Subcutaneous preadipocyte (primary cell): ENCODE measurements around the gene ORC5. TPM values are rescaled to one million over a fixed set of nuclear protein-coding genes. Genes with fewer than 3 reads are reported as not detected.

Experiments
- total RNA-seq: library from RNA; depleted of rRNA; stranded (reverse); fragments of >200 nt; gene quantifications from 2 replicates; pipeline ENCODE4 v1.2.3, GENCODE V29; 2012

Gene ORC5
- 25.0 and 28.7 TPM in 2 replicates for total RNA-seq

DNA sequence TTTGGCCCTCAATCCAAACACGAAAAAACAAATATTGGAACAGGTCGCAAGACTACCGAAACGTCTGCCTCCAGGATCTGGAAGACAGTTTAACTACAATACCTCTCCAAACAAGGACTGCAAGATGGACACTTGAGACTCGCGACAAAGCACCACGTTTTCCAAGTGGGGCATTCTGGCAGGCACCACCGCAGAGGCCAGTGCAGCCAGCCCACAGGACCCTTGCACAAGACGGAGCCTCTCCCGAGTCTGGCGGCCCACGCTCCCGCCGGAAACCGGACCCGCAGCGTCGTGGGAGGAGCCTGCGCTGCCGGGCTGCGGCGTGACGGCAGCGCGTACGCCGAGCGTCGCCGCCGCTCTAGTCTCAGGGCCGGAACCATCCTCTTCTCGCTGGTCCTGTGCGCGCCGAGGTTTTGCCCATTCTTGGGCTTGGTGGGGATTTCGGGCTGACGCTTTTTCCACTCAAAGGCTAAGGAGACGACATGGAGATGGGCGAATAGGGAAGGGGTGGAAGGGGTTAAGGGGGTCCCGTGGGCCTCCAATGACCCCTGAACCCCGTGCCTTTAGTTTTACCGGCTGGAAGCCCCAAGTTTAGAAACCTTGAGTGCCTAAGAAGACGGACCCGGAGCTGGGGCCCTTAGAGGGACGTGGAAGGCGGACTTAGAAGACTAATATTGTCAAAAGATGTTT lies at the start of gene ORC5:
TSS of gene ORC5 (minus strand) at position 283 of the 690 bp plus-strand sequence. CDS start at position 174, 109 bp downstream.

Other genes with a start within 250 kb of the ORC5 start
- gene RELN, start 218.4 kb downstream of the ORC5 start, total RNA-seq: 0.39 and 2.2 TPM in 2 replicates
- gene LHFPL3, start 120.6 kb upstream of the ORC5 start, total RNA-seq: not detected in 2 replicates